Hematopoietic multipotent progenitor cell (in vitro differentiated cells): ENCODE data around the gene ADGRA3. TPM values are rescaled to one million over a fixed set of nuclear protein-coding genes. Genes with fewer than 3 reads are reported as not detected.

ENCODE experiments used
- DNase-seq, 3 donors: peaks; one replicate each; pipeline ENCODE4 v3.0.0-alpha.2; 2011 to 2015; ENCODE audit warnings: low read depth in 2 of 3, low spot score in 2 of 3
- total RNA-seq: library from RNA; depleted of rRNA; stranded (reverse); fragments of >200 nt; gene quantifications from one replicate; pipeline ENCODE4 v1.2.3, GENCODE V29; 2012

The ADGRA3 gene
- total RNA-seq, 1 donor, result 13.7 TPM

GRCh38 chr4:22389240-22389870 lies 126.5 kb downstream of the ADGRA3 start:
- peak in 2 of 3 donors; percentile 60 to 88 for DNase-seq

GRCh38 chr4:22385611-22386011 lies 130.3 kb downstream of the ADGRA3 start:
- no peak for DNase-seq

GRCh38 chr4:22384154-22384553 lies 131.7 kb downstream of the ADGRA3 start:
- no peak for DNase-seq

GRCh38 chr4:22382216-22382615 lies 133.7 kb downstream of the ADGRA3 start:
- peak in 1 of 3 donors; percentile 7 for DNase-seq

GRCh38 chr4:22372986-22373385 lies 142.9 kb downstream of the ADGRA3 start:
- no peak for DNase-seq

- no peak for DNase-seq
These were observed 145.8 kb downstream of the ADGRA3 start for GRCh38 chr4:22369901-22370562.

GRCh38 chr4:22363787-22364186 lies 152.1 kb downstream of the ADGRA3 start:
- DNase-seq, result no peak

- no peak for DNase-seq
These were observed 152.8 kb downstream of the ADGRA3 start for GRCh38 chr4:22363036-22363435.

GRCh38 chr4:22356987-22357596 lies 158.8 kb downstream of the ADGRA3 start:
- DNase-seq, result peak in 2 of 3 donors; percentile 43 to 77

- no peak for DNase-seq
These were observed 167.5 kb downstream of the ADGRA3 start for GRCh38 chr4:22348410-22348809.

GRCh38 chr4:22345678-22346077 lies 170.2 kb downstream of the ADGRA3 start:
- DNase-seq, result no peak

GRCh38 chr4:22345055-22345454 lies 170.8 kb downstream of the ADGRA3 start:
- no peak for DNase-seq

GRCh38 chr4:22343606-22344005 lies 172.3 kb downstream of the ADGRA3 start:
- DNase-seq, result no peak

GRCh38 chr4:22339491-22339890 lies 176.4 kb downstream of the ADGRA3 start:
- DNase-seq, result no peak

- DNase-seq, result no peak
These were observed 177.1 kb downstream of the ADGRA3 start for GRCh38 chr4:22338796-22339195.

Other genes starting within 250 kb of the ADGRA3 start
- under 0.01 TPM for gene GBA3, start 176.9 kb upstream of the ADGRA3 start, total RNA-seq